Fibroblast of pulmonary artery (primary cell): ENCODE measurements around the gene IL4R.
"Not testable (repeated sequence)": the region's sequence is repeated elsewhere in the genome, so short reads cannot be mapped to it uniquely, and the experiment has no call there.

Source experiments
- DNase-seq: peaks from one replicate; pipeline ENCODE4 v3.0.0-alpha.2; 2010; ENCODE audit warnings: low read depth
- H3K4me3 ChIP-seq: replicated peaks from 2 replicates; pipeline ENCODE4 v1.5.1; 2011; ENCODE audit warnings: low read depth, mild to moderate bottlenecking, control low read depth, low read length, moderate library complexity
- CTCF ChIP-seq: IDR thresholded peaks from 2 replicates; pipeline ENCODE4 v1.5.1; 2011; ENCODE audit warnings: mild to moderate bottlenecking, control low read depth, low read length, inconsistent platforms; ENCODE audit errors: missing control alignments

Gene IL4R

GRCh38 chr16:27284865-27285675, 28.7 kb upstream of the IL4R start:
- DNase-seq = no peak
- H3K4me3 ChIP-seq = no peak overlapping the region

GRCh38 chr16:27285676-27286196, 28.0 kb upstream of the IL4R start:
- no peak for TF ChIP-seq CTCF
- H3K4me3 ChIP-seq = no peak overlapping the region
- peak; percentile 12 for DNase-seq

More at GRCh38 chr16:27284865-27285675, 28.7 kb upstream of the IL4R start:
- no peak for TF ChIP-seq CTCF

- DNase-seq = peak; percentile 96
- no peak overlapping the region for H3K4me3 ChIP-seq
- TF ChIP-seq CTCF = no peak
These were observed 27.3 kb upstream of the IL4R start for GRCh38 chr16:27286451-27286850.

GRCh38 chr16:27287051-27287811, 26.5 kb upstream of the IL4R start:
- no peak overlapping the region for H3K4me3 ChIP-seq
- DNase-seq = no peak
- no peak for TF ChIP-seq CTCF

GRCh38 chr16:27287887-27288286, 25.9 kb upstream of the IL4R start:
- H3K4me3 ChIP-seq = no peak overlapping the region
- no peak for TF ChIP-seq CTCF
- DNase-seq = no peak

- not testable (repeated sequence) for DNase-seq, H3K4me3 ChIP-seq
These were observed 25.5 kb upstream of the IL4R start for GRCh38 chr16:27288313-27288712.

GRCh38 chr16:27289669-27290068, 24.1 kb upstream of the IL4R start:
- no peak for DNase-seq
- no peak for TF ChIP-seq CTCF
- no peak overlapping the region for H3K4me3 ChIP-seq
